Measurements from ENCODE around the gene ANO6.

- TF ChIP-seq SUZ12 (IDR thresholded peaks at IDR 0.05; ENCODE audit: extremely low read depth, insufficient read depth, insufficient read length) (no peak), YY1 (IDR thresholded peaks at IDR 0.05; ENCODE audit: insufficient read depth, insufficient read length) (no peak), ZNF274 (IDR thresholded peaks at IDR 0.05; ENCODE audit: low read depth, low read length) (no peak)
These were observed 242.3 kb downstream of the ANO6 start for GRCh38 chr12:45458238-45458637.
